NCI-H1930 (cell line): Measurements from ENCODE around the gene MUC5B.
"Not testable (repeated sequence)": the region's sequence is repeated elsewhere in the genome, so short reads cannot be mapped to it uniquely, and the experiment has no call there.

Source experiments
- DNase-seq, 2 experiments: peaks; one replicate each; lab custom pipeline; 2025; lab: John Stamatoyannopoulos, UW

MUC5B gene

DNA sequence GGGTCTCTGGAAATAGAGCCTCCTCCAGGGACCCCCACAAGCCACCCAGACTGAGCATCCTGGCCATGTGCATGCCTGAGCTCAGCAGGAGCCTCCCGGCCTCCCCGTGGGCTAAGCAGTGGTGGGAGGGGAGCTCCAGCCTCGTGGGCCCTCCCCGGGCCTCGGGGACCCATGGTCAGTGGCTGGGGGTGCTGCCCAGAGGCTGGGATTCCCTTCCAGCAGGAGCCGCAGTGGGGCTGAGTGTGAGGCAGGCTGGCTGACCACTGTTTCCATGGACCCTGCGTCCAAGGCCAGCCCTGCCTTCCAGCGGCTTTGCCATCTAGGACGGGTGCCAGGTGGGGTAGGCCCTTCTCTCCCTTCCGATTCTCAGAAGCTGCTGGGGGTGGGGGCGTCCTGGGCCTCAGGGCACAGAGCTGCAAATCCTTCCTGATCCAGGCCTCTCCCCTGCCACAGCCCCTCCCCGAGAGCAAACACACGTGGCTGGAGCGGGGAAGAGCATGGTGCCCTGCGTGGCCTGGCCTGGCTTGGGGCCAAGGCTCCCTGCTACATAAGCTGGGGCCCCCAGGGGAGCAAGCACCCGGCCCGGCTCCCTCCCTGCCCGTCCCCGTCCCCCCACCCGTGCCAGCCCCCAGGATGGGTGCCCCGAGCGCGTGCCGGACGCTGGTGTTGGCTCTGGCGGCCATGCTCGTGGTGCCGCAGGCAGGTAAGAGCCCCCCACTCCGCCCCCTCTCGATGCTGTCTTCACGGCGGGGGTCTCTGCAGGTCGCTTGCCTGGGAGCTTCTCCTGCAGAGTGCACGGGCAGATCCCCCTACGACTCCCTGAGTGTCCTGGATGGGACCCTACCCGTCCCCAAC, at the start of gene MUC5B:
MUC5B (plus strand) TSS at position 576 of the 855 bp plus-strand sequence; CDS start at position 634, 58 bp downstream.
- no peak for DNase-seq

GRCh38 chr11:1173396-1173795, 49.5 kb upstream of the MUC5B start:
- not testable (repeated sequence) for DNase-seq

GRCh38 chr11:1174441-1175370, 48.2 kb upstream of the MUC5B start:
- no peak for DNase-seq

DNA sequence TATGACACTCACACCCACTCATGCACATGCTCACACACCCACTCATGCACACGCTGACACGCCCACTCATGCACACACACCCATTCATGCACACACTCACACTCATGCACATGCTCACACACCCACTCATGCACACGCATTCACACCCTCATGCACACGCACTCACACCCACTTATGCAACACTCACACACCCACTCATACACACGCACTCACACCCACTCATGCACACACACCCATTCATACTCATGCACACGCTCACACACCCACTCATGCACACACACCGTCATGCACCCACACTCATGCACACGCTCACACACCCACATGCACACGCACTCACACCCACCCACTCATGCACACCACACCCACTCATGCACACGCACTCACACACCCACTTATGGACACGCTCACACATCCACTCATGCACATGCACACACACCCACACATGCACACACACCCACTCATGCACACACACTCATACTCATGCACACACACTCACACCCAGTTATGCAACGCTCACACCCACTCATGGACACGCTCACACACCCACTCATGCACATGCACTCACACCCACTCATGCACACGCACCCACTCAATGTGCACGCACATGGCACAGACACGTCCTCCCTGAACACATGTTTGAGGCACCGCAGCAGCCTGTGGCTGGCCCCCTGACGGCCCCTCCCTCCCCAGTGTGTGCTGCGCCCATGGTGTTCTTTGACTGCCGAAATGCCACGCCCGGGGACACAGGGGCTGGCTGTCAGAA, 47.2 kb upstream of the MUC5B start:
- DNase-seq = no peak

- no peak for DNase-seq
These were observed 46.4 kb upstream of the MUC5B start for GRCh38 chr11:1176224-1177019.

- no peak for DNase-seq
These were observed 45.7 kb upstream of the MUC5B start for GRCh38 chr11:1177020-1177770.

GRCh38 chr11:1177771-1178090, 45.1 kb upstream of the MUC5B start:
- no peak for DNase-seq

DNA sequence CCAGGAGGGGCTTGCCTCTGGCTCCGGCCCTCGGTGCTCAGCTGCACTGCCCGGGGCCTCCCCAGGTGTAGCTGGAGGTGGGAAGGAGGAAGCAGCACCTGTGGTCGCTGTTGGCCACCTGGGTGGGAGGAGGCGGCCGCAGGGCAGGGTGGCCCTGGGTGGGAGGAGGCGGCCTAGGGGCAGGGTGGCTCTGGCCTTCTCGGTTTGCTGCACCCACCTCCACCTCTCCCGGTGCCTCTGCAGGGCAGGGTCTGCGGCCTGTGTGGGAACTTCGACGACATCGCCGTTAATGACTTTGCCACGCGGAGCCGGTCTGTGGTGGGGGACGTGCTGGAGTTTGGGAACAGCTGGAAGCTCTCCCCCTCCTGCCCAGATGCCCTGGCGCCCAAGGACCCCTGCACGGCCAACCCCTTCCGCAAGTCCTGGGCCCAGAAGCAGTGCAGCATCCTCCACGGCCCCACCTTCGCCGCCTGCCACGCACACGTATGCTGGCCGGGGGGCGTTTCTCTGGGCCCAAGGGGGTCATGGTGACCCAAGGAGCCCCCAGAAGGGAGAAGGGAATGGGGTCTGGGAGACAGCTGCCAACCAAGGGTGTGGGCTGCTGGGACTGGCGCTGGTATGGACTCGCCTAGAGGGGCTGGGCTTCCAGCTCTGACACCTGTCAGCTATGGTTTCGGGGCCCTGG, 44.5 kb upstream of the MUC5B start:
- no peak for DNase-seq

DNA sequence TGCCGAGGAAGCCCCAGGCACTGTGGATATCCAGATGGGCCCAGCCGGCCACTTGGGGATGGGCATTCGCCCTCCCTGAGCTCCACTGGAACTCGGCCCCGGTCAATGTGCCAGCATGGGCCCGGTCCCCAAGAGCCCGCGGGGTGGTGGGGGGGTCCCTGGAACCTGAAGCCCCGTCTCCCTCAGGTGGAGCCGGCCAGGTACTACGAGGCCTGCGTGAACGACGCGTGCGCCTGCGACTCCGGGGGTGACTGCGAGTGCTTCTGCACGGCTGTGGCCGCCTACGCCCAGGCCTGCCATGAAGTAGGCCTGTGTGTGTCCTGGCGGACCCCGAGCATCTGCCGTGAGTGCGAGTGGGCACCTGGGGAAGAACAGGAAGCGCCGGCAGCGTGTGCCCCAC, 44.0 kb upstream of the MUC5B start:
- no peak for DNase-seq

DNA sequence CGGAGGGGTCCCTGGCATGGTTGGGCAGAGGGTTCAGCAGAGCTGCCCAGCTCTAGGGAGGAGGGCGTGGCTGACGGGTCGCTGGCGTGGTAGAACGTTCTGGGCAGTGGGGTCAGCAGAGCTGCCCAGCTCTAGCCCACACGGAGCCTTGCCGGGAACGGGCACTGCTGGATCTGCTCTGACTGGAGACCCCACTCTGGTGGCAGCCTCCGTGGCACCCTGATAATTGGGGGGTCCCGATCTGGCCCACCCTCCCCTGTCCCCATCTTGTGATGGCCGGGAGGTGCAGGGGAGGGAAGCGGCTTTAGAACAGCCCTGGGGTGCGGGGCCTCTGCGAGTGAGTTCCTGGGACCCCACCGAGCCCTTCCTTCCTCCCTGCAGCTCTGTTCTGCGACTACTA, 43.2 kb upstream of the MUC5B start:
- no peak for DNase-seq

- no peak for DNase-seq
These were observed 42.7 kb upstream of the MUC5B start for GRCh38 chr11:1180171-1180570.

- no peak for DNase-seq
These were observed 41.9 kb upstream of the MUC5B start for GRCh38 chr11:1180947-1181391.

DNA sequence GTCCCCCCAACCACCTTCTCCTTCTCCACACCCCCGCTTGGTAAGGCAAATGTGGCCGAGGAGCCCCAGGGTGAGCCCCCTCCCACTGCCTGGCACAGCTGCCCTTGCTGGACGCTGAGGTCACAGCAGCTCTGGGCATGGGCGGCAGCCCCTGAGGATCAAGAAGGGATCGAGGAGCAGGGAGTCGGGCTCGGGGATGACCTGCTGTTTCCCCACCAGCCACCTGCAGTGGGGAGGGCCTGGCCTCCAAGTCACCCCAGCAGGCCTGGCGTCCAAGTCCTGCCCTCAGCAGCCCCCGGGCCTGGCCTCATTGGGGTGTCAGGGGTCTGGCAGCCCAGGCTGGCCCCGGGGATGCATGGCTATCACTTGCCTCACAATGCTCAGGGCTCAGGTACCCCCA, 41.4 kb upstream of the MUC5B start:
- DNase-seq = no peak

DNA sequence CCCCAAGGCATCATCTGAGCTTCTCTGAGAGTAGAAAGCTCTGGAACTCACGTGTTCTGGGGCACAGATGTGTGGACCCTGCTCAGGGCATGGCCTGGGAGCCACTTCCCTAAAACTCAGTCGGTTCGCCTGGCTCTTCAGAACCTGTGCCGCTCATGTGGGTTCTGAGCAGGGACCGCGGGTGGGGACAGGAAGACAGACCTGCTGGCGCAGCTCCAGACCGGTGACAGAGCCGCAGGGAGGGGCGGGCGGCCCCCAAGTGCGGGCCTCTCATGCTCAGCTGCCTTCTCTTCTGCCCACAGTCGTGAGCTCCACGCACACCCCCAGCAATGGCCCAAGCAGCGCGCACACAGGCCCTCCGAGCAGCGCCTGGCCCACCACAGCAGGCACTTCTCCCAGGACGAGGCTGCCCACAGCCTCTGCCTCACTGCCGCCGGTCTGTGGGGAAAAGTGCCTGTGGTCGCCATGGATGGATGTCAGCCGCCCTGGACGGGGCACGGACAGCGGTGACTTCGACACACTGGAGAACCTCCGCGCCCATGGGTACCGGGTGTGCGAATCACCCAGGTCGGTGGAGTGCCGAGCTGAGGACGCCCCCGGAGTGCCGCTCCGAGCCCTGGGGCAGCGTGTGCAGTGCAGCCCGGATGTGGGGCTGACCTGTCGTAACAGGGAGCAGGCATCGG, 40.9 kb upstream of the MUC5B start:
- DNase-seq = no peak

- not testable (repeated sequence) for DNase-seq
These were observed 38.7 kb upstream of the MUC5B start for GRCh38 chr11:1184139-1184538.

GRCh38 chr11:1188451-1189130, 34.3 kb upstream of the MUC5B start:
- not testable (repeated sequence) for DNase-seq

GRCh38 chr11:1189816-1190215, 33.0 kb upstream of the MUC5B start:
- DNase-seq = not testable (repeated sequence)

DNA sequence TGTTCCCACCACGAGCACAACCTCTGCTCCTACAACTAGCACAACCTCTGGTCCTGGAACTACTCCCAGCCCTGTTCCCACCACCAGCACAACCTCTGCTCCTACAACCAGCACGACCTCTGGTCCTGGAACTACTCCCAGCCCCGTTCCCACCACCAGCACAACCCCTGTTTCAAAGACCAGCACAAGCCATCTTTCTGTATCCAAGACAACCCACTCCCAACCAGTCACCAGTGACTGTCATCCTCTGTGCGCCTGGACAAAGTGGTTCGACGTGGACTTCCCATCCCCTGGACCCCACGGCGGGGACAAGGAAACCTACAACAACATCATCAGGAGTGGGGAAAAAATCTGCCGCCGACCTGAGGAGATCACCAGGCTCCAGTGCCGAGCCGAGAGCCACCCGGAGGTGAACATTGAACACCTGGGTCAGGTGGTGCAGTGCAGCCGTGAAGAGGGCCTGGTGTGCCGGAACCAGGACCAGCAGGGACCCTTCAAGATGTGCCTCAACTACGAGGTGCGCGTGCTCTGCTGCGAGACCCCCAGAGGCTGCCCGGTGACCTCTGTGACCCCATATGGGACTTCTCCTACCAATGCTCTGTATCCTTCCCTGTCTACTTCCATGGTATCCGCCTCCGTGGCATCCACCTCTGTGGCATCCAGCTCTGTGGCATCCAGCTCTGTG, 30.9 kb upstream of the MUC5B start:
- not testable (repeated sequence) for DNase-seq
